GM21360 (cell line): ENCODE results near the gene TSHB.
A peak's percentile ranks its signal among the peaks of the same experiment; 100 is the strongest.
"Not testable (repeated sequence)": the region's sequence is repeated elsewhere in the genome, so short reads cannot be mapped to it uniquely, and the experiment has no call there.

Experiments
- ATAC-seq: cut with Tn5 transposase; IDR thresholded peaks from one replicate; pipeline ENCODE4 v1.9.1; 2021; ENCODE audit warnings: mild to moderate bottlenecking, moderate library complexity; ENCODE audit not compliant: unreplicated experiment

Gene TSHB

DNA sequence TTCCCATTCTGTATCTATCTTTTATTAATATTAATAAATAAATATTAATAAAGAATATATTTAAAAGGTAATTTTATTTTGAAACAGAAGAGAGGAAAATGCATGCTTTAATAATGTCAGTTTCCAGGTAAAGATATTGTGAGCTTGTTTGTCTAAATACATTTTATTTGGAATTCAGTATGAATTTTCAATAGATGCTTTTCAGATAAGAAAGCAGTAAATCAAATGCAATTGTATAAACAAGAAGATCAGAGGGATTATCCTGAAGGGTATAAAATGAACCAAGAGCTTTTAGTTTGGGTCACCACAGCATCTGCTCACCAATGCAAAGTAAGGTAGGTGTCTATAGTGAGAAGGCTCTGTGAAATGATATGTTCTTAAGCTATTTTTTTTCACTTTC lies at the start of gene TSHB:
TSS of gene TSHB (plus strand) at position 301 of the 400 bp plus-strand sequence. CDS start 3,537 bp downstream, outside the sequence.
- no peak for ATAC-seq

- no peak for ATAC-seq
Observed at GRCh38 chr1:114982251-114982650, 47.4 kb upstream of the TSHB start.

DNA sequence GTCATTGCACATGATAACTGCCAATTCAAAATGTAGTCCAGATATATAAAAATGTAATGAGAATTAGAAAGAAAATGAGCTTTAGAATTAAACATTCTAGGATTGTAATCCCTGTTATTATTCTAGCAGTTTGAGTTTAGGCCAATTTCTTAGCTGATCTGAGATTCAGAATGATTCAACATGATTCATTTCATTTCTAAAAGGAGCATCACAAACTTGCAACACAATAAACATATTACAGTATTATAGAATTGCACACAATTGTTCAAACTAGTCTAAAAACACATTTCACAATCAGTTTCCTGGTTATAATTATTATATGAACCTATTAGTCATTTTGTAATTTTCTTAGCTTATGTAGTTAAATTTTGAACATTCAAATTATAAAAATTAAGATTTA lies 43.3 kb upstream of the TSHB start:
- ATAC-seq: no peak

- no peak for ATAC-seq
Observed at GRCh38 chr1:114988095-114988494, 41.5 kb upstream of the TSHB start.

- ATAC-seq: no peak
Observed at GRCh38 chr1:114997510-114998289, 31.9 kb upstream of the TSHB start.

DNA sequence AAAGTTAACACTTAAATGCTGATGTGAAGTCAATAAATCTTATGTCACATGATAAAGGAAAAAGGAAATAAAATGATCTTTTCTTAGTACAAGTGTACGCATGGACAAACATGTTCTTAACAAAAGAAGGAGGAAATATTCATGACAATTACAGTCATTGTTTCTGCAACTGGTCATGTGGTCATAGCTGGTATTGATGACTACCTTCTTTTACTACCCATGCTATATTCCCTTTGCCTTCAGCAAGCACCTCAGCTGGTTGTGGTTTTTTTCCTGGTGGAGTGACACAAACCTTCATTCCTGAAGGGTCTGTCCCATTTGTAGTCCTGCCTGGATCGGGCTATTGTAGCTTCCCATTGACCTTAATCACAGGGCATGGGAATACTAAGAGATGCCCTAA lies 23.4 kb upstream of the TSHB start:
- ATAC-seq: no peak

- ATAC-seq: no peak
Observed at GRCh38 chr1:115012006-115012405, 17.6 kb upstream of the TSHB start.

DNA sequence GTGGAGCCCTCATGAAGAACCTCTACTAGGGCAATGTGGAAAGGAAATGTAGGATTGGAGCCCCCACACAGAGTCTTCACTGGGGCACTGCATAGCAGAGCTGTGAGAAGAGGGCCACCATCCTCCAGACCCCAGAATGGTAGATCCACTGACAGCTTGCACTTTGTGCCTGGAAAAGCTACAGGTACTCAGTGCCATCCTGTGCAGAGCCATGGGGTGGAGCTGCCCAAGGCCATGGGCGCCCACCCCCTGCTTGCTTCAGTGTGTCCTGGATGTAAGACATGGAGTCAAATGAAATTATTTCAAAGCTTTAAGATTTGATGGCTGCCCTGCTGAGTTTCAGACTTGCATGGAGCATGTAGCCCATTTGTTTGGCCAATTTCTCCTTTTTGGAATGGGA lies 17.2 kb upstream of the TSHB start:
- ATAC-seq: no peak

DNA sequence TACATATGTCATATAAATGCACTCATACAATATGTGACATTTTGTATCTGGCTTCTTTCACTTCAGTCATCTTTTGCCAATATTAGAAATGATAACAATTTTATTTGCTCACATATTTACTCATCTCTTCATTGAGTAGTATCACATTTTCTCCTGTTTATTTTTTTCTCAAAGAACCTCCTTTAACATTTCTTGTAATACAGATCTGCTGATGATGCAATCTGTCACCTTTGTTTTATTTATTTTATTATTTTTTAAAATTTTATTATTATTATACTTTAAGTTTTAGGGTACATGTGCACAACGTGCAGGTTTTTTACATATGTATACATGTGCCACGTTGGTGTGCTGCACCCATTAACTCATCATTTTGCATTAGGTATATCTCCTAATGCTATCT lies 15.8 kb upstream of the TSHB start:
- ATAC-seq: no peak

GRCh38 chr1:115019549-115019948 lies 10.1 kb upstream of the TSHB start:
- not testable (repeated sequence) for ATAC-seq

- ATAC-seq: no peak
Observed at GRCh38 chr1:115021145-115021544, 8.5 kb upstream of the TSHB start.

DNA sequence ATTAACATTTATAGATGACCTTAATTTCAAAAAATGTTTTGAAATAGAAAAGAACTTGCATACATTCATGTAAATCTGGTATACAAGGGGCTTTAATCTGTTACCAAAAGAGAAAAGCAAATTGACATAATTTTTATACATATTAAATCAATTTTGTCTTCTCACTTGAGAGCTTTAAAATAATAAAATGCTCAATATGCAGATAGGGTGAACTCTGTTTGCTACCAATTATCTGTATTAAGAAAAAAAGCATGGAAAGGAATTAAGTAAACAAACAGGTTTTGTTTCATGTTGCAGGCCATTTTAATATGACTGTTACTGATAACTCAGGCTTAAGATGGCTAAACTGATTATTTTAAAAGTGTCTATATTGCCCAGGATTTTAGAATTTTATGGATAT lies 6.0 kb upstream of the TSHB start:
- ATAC-seq: no peak

DNA sequence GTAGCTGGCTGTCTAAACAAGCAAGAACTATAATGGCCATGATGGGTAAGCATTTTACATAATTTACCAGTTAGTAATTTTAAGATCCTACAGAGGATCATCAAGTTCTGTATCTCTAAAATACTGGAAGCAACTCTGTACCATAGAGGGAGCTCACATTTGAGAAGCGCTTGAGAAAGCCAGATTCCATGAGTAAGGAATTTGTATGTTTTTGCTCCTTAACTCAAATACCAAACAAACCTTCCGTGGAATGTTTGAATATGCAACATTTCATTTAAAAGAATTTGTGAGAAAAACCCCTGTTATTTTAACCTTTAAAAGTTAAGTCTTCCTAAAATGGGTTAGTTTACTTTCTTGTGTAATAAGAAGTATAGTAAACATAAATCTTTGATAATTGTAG lies 2.0 kb downstream of the TSHB start:
- ATAC-seq: no peak

GRCh38 chr1:115035652-115036051 lies 6.0 kb downstream of the TSHB start:
- ATAC-seq: no peak

DNA sequence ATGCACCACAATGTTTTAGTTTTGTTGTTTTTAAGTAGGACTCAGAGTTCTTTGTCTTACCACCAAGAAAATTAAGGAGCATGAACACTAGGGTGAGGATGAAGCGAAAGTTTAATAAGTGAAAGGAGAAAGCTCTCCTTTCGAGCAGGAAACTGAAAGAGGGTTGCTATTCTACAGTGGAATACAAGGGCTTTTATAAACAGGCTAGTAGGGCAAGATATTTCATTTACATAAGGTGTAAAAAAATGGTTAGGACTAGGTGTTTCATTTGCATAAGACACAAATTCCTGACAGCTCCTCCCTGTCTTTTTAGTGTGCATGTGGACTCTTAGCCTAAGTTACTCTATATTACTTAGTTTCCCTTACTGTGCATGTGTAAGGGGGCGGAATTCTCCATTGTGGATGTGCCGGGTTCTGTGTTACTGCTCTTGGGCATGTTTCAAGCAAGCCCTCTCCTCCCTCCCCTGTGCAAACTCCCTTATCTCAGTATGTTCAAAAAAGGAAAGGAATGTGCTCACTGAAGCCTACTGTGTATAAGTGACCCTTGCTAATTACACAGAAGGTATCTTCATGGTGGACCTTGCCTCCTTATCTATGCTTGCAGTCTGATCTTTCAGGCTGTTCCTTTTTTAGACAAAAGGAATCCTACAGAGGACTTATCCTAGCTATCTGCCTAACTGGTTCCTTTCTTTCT lies 7.3 kb downstream of the TSHB start:
- no peak for ATAC-seq

- no peak for ATAC-seq
Observed at GRCh38 chr1:115040501-115040900, 10.9 kb downstream of the TSHB start.

GRCh38 chr1:115041654-115042053 lies 12.0 kb downstream of the TSHB start:
- ATAC-seq: no peak

DNA sequence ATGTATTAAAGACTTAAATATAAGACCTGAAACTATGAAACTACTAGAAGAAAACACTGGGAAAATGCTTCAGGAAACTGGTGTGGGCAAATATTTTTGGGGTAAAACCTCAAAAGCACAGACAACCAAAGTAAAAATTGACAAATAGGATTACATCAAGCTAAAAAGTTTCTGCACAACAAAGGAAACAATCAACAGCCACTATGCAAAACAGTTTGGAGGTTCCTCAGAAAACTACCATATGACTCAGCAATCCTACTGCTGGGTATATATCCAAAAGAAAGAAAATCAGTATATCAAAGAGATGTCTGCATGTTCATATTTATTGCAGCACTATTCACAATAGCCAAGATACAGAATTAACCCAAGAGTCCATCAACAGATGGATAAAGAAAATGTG lies 17.1 kb downstream of the TSHB start:
- no peak for ATAC-seq

GRCh38 chr1:115051850-115052249 lies 22.2 kb downstream of the TSHB start:
- no peak for ATAC-seq

- peak; percentile 85 for ATAC-seq
Observed at GRCh38 chr1:115052454-115053083, 22.9 kb downstream of the TSHB start.

DNA sequence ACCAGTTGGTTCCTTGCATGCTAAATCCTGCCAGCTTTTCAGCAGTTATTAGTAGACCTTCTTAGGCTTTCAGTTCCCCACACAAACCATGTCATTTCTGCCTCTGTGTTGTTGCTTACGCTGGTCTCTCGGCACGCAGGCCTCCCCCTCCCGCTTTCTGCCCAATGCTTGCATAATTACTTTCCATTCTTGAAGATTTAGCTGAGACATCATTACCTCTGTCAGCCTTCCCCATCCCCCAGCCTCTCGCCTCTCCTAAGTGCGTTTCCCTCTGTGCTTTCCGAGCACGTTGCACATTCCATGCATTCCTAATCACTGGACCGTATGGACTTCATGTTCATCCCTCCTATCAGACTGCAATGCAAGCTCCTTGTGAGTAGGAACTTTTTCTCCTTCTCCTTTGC lies 26.8 kb downstream of the TSHB start:
- no peak for ATAC-seq

GRCh38 chr1:115057661-115058254 lies 28.1 kb downstream of the TSHB start:
- ATAC-seq: no peak
